Loucy (cell line): ENCODE data around the gene RPL3.

ENCODE experiments used
- H2AFZ ChIP-seq: fragments of 200-600 bp; sonication (generic); 2 replicates; pipeline ENCODE4 v1.6.0; 2016; ENCODE audit warnings: antibody characterized with exemption, mild to moderate bottlenecking, low read length, moderate library complexity
- H3F3A ChIP-seq: fragments of 200-600 bp; 2 replicates; pipeline ENCODE4 v1.6.0; 2016; ENCODE audit warnings: antibody characterized with exemption, low read depth, mild to moderate bottlenecking
- H3K27me3 ChIP-seq: fragments of 200-600 bp; sonication (generic); 2 replicates; pipeline ENCODE4 v1.6.1; 2014; ENCODE audit warnings: low read length, mild to moderate bottlenecking; ENCODE audit not compliant: insufficient read depth, poor library complexity, severe bottlenecking
- H3K36me3 ChIP-seq: fragments of 200-600 bp; sonication (generic); 2 replicates; pipeline ENCODE4 v1.6.1; 2016; ENCODE audit warnings: low read length; ENCODE audit not compliant: insufficient read depth
- H3K4me1 ChIP-seq: fragments of 200-600 bp; sonication (generic); 2 replicates; pipeline ENCODE4 v1.5.1; 2014; ENCODE audit warnings: low read length, mild to moderate bottlenecking; ENCODE audit not compliant: insufficient read depth, poor library complexity, severe bottlenecking
- H3K4me2 ChIP-seq: fragments of 200-600 bp; sonication (generic); 2 replicates; pipeline ENCODE4 v1.6.0; 2014; ENCODE audit warnings: antibody characterized with exemption, low read length, low read depth, mild to moderate bottlenecking; ENCODE audit not compliant: poor library complexity, severe bottlenecking
- H3K4me3 ChIP-seq: fragments of 200-600 bp; sonication (generic); 2 replicates; pipeline ENCODE4 v1.5.1; 2014; ENCODE audit warnings: low read length, mild to moderate bottlenecking, mixed read lengths; ENCODE audit not compliant: poor library complexity, severe bottlenecking
- H3K79me2 ChIP-seq: fragments of 200-600 bp; sonication (generic); 2 replicates; pipeline ENCODE4 v1.6.1; 2014; ENCODE audit warnings: low read length; ENCODE audit not compliant: insufficient read depth
- H3K9ac ChIP-seq: fragments of 200-600 bp; sonication (generic); 2 replicates; pipeline ENCODE4 v1.6.0; 2014; ENCODE audit warnings: mild to moderate bottlenecking, low read depth, low read length, moderate library complexity; ENCODE audit not compliant: poor library complexity, severe bottlenecking
- H3K9me2 ChIP-seq: fragments of 200-600 bp; sonication (generic); replicated peaks from 2 replicates; pipeline ENCODE4 v1.6.1; 2016; ENCODE audit warnings: low read depth, low read length, mixed read lengths
- H3K9me3 ChIP-seq: fragments of 200-600 bp; sonication (generic); 2 replicates; pipeline ENCODE4 v1.6.1; 2014; ENCODE audit warnings: mild to moderate bottlenecking, antibody characterized with exemption, low read length, low read depth; ENCODE audit not compliant: insufficient read depth
- H4K20me1 ChIP-seq: fragments of 200-600 bp; sonication (generic); 2 replicates; pipeline ENCODE4 v1.6.0; 2014; ENCODE audit warnings: antibody characterized with exemption, low read length, mild to moderate bottlenecking; ENCODE audit not compliant: insufficient read depth, poor library complexity, severe bottlenecking
- EZH2phosphoT487 ChIP-seq: fragments of 200-600 bp; IDR thresholded peaks from 2 replicates; pipeline ENCODE4 v1.6.1; 2018; ENCODE audit warnings: antibody characterized with exemption, mild to moderate bottlenecking, moderate library complexity, borderline replicate concordance
- TF ChIP-seq, protein P1 (sequence below): fragments of 200-600 bp; sonication (generic); conservative IDR thresholded peaks from 2 replicates; pipeline ENCODE4 v1.5.1; 2014; ENCODE audit warnings: mild to moderate bottlenecking, antibody characterized with exemption, low read length

Gene RPL3

DNA sequence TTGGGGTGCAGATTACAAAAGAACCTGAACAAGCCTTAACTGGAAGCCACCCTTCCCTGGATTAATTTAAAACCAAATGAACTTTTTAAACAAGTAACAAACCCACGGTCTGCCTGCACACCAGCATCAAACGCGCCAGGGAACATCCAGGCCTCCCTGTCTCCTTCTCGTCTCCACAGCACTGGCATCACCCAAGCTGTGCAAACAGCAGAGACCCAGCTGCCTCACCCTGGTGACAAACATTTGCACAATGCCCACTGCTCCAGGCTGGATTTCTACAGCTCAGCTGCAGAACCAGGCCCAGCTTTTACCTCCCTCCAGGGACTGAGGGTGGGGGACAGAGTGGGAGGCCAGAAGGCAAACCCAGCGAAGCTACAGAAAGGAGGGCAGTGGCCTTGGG is 7.0 kb downstream of the RPL3 start:
- Histone ChIP-seq H3K9ac (no peak overlapping the region), H3K4me2 (no peak overlapping the region), H3K9me2 (no peaks in the 10 kb centered on the region), H3K4me3 (no peak overlapping the region), H3K27me3 (no peaks in the 10 kb centered on the region), H3K36me3 (peaks cover 65% of the 10 kb centered on the region), H2AFZ (no peak overlapping the region), H3K79me2 (peaks cover 55% of the 10 kb centered on the region), H3K4me1 (peaks cover 39% of the 10 kb centered on the region), H3K9me3 (no peaks in the 10 kb centered on the region), H4K20me1 (peaks cover 58% of the 10 kb centered on the region), H3F3A (peaks cover 10% of the 10 kb centered on the region)
- TF ChIP-seq EZH2phosphoT487, result no peak
- TF ChIP-seq, protein P1, sequence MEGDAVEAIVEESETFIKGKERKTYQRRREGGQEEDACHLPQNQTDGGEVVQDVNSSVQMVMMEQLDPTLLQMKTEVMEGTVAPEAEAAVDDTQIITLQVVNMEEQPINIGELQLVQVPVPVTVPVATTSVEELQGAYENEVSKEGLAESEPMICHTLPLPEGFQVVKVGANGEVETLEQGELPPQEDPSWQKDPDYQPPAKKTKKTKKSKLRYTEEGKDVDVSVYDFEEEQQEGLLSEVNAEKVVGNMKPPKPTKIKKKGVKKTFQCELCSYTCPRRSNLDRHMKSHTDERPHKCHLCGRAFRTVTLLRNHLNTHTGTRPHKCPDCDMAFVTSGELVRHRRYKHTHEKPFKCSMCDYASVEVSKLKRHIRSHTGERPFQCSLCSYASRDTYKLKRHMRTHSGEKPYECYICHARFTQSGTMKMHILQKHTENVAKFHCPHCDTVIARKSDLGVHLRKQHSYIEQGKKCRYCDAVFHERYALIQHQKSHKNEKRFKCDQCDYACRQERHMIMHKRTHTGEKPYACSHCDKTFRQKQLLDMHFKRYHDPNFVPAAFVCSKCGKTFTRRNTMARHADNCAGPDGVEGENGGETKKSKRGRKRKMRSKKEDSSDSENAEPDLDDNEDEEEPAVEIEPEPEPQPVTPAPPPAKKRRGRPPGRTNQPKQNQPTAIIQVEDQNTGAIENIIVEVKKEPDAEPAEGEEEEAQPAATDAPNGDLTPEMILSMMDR, result no peak

DNA sequence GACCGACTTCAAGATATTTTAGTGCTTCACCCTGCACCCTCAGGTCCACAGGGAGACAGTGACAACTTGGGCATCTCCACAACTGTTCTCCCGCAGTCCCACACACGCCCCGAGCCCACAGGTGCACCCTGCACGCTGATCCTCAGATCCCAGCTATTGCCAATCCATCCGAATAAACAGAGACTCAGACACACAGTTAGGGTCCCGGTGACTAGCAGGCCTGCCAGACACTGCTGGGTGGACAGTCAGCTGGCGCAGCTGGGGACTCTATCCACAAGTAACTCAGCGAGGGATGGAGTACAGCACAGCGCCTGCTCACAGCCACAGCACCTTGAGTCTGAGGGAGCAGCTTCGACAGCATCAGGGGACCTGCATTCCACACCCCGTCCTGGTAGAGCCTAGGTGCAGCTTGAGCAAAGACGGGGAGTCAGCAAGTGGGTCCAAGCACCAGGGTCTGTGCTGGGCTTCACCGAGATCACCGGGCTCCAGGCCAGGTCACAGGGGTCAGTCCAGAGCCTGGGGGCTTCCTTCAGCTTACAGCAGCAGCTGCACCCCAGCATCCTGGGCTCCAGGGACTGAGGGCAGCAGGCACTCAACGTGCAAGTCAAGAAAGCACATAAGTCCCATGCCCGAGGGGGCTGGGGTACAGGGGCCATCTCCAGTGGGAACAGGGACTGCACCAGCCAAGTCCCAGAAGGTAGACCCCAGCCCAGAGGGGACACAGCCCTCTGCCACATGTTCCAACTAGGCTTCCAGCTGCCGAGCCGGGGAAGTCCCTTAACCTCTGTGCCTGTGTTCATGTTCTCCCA is 7.6 kb downstream of the RPL3 start:
- H3K4me2 ChIP-seq, result no peak overlapping the region
- peaks cover 59% of the 10 kb centered on the region for H3K36me3 ChIP-seq
- no peak overlapping the region for H2AFZ ChIP-seq
- peaks cover 33% of the 10 kb centered on the region for H3K4me1 ChIP-seq
- H3K9ac ChIP-seq, result no peak overlapping the region
- H4K20me1 ChIP-seq, result peaks cover 51% of the 10 kb centered on the region
- peaks cover 10% of the 10 kb centered on the region for H3F3A ChIP-seq
- H3K4me3 ChIP-seq, result no peak overlapping the region
- TF ChIP-seq, protein P1, result no peak
- TF ChIP-seq EZH2phosphoT487, result no peak
- no peaks in the 10 kb centered on the region for H3K27me3 ChIP-seq
- H3K79me2 ChIP-seq, result peaks cover 49% of the 10 kb centered on the region
- no peaks in the 10 kb centered on the region for H3K9me2 ChIP-seq
- no peaks in the 10 kb centered on the region for H3K9me3 ChIP-seq

DNA sequence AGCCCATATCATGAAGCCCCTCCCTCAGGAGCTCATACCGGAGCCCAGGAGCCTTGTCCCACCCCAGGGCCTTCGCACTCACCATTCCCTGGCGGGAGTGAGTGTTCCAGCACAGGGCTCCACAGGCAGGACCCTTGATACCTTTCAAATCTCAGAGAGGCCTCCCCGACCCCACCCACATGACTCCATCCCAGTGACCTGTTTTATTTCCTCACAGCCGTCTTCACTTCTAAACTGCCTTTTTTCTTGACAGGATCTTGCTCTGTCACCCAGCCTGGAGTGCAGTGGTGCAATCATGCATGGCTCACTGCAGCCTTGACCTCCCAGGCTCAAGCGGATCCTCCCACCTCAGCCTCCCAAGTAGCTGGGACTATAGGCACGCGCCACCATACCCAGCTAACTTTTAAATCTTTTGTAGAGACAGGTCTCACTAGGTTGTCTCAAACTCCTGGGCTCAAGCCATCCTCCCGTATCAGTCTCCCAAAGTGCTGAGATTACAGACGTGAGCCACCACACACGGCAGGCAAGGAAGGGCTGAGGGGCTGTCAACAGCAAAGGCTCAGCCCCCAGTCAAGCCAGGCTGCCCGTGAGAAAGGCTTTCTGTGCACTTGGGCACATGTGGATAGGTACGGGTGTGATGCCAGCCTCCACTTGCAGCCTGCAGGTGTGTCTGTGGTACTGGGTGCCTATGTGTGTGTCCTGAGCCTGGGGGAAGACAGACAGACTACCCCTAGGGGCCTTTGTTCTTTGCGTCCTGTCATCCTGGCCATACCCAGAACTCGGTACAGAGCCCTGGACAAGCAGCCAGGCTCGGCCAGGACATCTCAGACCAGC is 9.3 kb downstream of the RPL3 start:
- Histone ChIP-seq H3K4me1 (peaks cover 17% of the 10 kb centered on the region), H4K20me1 (peaks cover 36% of the 10 kb centered on the region), H3K27me3 (no peaks in the 10 kb centered on the region), H3K4me3 (no peak overlapping the region), H3K9me2 (no peaks in the 10 kb centered on the region), H3F3A (peaks cover 10% of the 10 kb centered on the region), H3K79me2 (peaks cover 32% of the 10 kb centered on the region), H3K4me2 (no peak overlapping the region), H2AFZ (no peak overlapping the region), H3K9me3 (no peaks in the 10 kb centered on the region), H3K9ac (no peak overlapping the region), H3K36me3 (peaks cover 42% of the 10 kb centered on the region)
- TF ChIP-seq, protein P1, result no peak
- no peak for TF ChIP-seq EZH2phosphoT487
